ENCODE data around the gene SLC22A17.
A peak's percentile ranks its signal among the peaks of the same experiment; 100 is the strongest.

Gene SLC22A17

GRCh38 chr14:23381871-23382270 lies 29.2 kb upstream of the SLC22A17 start:
- DNase-seq (ENCODE audit: low read depth in 2 of 2) = no peak

- DNase-seq (ENCODE audit: low read depth in 2 of 2) = no peak
These were observed 28.3 kb upstream of the SLC22A17 start for GRCh38 chr14:23380976-23381375.

- DNase-seq (ENCODE audit: low read depth in 2 of 2) = no peak
These were observed 27.7 kb upstream of the SLC22A17 start for GRCh38 chr14:23380197-23380914.

DNA sequence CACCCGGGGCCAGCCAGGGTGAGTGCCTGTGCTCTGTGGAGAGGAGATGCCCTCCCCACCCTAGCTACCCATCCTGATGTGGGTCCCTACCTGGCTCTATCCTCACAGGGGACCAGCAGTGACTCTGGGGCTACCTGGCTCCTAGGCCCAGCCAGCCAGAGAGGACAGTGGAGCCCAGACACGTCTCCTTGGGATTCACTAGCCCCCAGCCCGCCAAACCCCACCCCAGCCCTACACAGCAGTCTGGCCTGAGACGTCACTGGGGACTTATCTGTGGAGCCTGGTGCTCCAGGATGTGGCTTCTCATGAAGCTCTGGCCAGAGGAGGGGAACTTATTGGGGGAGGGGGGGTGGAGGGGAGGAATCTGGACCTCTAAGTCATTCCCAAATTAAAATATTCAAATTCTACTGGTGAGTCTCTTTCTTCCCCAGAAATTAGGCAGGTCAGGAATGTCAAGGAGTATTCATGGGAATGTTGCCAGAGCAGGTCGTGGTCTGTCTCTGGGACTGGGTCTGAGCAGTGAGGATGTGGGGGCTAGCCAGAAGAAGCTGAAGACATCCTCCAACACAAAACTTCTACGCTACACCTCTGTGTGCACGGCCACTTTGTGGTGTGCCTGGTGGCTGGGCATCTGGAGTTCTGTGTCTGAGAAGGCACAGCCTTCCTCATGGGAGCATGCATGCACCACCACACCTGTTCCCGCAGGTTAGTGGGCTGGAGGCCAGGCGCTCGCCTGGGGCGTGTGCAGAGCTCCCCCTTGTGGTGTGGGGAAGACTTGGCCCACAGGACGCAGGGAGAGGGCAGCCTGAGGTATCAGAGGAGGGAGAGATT lies 26.9 kb upstream of the SLC22A17 start:
- peak; percentile 11 to 37 for DNase-seq (ENCODE audit: low read depth in 2 of 2)

DNA sequence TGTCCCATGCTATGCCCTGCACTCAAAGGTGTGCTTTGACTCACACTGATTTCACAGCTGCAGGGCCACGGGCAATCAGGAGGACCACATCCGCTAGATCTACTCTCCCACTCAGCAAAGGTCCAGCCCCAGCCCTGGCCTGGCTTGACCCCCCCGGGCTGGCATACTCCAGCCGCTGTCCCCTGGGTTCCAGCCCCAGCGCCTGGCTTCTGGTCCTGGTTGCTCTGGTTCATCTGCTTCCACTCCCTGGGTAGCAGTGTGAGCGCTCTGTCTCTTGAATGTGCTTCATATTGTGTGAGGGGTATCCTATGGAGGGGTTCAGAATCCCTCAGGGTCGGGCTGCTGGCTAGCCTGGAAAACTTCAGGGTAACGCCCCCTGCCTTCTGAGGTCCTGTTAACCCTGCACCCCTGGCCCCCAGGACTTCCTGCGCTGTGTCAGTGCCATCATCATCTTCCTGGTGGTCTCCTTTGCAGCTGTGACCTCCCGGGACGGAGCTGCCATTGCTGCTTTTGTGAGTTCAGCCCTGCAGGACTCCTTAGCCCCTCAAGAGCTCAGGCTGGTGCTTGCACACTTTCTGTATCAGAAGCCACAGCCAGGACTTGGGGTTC lies 26.0 kb upstream of the SLC22A17 start:
- no peak for DNase-seq (ENCODE audit: low read depth in 2 of 2)

DNA sequence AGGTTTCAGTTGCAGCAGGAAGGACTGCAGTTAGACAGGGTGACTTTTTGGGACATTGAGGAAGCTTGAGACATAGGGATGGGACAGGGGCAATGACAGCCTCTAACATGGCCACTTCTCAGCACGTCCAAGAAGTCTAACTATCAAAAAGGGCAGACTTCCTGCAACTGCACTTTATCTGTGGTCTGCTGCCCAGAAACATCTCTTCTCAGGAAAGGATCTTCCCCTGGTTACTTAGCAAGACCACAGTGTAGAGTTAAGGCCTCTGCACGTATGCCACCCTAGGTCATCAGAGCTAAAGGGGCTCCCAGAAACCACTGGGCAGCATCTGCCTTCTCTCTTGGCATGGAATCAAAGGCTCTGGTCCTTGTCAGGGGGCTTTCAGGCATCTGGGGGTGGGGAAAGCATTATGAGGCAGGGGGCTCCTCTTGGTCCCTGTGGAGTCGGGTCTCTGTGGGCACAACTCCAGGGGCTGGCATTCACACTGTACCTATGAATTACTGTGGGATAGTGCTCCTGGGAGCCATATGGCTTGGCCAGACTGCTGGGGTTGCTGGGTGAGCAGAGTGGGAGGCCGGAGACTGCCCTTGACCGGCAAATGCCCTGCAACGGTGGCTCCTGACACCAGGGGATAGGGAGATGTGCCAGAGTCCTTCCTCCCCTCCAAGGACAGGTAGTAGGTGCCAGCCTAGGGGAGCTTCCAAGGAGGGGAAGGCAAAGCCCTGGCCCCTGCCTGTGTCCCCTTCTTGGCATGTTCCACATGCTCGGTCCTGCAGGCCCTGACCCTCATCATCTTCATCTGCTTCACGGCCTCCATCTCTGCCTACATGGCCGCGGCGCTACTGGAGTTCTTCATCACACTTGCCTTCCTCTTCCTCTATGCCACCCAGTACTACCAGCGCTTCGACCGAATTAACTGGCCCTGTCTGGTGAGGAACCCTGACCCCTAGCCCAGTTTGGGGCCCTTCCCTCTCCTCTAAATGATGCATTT lies 25.2 kb upstream of the SLC22A17 start:
- no peak for DNase-seq (ENCODE audit: low read depth in 2 of 2)

DNA sequence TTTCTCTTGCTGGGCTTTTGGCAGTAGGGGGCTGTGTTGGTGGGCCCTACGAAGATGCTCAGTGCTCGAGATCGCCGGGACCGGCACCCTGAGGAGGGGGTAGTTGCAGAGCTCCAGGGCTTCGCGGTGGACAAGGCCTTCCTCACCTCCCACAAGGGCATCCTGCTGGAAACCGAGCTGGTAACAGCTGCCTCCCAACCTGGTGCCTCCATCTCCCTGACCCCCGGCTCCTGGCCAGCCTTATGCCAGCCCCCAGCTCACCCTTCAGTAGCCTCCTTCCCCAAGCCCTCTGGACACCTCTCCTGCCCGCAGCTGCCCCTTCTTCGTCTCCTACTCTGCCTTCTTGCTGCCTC lies 24.5 kb upstream of the SLC22A17 start:
- no peak for DNase-seq (ENCODE audit: low read depth in 2 of 2)

- no peak for DNase-seq (ENCODE audit: low read depth in 2 of 2)
These were observed 24.0 kb upstream of the SLC22A17 start, which contains the start of gene CMTM5 for GRCh38 chr14:23376482-23377197. TSS of gene CMTM5 (plus strand) at chr14:23377046. CDS start at chr14:23377252, 206 bp downstream.

DNA sequence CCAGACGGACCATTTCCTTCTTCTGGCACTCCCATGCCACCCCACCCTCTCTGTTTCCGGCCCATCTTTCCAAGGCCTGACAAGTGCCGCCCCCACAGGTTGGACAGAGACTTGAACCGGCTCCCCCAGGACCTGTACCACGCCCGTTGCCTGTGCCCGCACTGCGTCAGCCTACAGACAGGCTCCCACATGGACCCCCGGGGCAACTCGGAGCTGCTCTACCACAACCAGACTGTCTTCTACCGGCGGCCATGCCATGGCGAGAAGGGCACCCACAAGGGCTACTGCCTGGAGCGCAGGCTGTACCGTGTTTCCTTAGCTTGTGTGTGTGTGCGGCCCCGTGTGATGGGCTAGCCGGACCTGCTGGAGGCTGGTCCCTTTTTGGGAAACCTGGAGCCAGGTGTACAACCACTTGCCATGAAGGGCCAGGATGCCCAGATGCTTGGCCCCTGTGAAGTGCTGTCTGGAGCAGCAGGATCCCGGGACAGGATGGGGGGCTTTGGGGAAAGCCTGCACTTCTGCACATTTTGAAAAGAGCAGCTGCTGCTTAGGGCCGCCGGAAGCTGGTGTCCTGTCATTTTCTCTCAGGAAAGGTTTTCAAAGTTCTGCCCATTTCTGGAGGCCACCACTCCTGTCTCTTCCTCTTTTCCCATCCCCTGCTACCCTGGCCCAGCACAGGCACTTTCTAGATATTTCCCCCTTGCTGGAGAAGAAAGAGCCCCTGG lies 23.0 kb upstream of the SLC22A17 start:
- DNase-seq (ENCODE audit: low read depth in 2 of 2) = no peak

GRCh38 chr14:23373041-23373440 lies 20.4 kb upstream of the SLC22A17 start:
- DNase-seq (ENCODE audit: low read depth in 2 of 2) = no peak

DNA sequence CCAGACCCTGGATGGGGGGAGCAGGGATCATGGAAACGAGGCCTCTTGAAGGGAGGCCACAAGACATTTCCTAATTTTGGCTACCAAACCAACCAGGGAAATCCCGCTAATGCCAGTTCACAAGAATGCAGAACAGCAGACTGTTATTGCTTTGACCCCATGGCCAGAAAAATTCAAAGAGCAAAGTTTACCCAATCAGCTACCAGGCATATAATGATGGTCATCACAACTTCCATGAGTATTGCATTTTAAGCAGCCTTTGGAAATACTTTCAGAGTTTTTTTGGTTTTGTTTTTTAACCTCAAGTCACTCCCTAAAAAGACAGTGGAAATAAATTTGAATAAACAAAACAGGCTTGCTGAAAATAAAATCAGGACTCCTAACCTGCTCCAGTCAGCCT lies 19.8 kb upstream of the SLC22A17 start, which contains the start of gene IL25:
IL25 (plus strand) TSS at position 301 of the 400 bp plus-strand sequence.
- DNase-seq (ENCODE audit: low read depth in 2 of 2) = no peak

- no peak for DNase-seq (ENCODE audit: low read depth in 2 of 2)
These were observed 19.2 kb upstream of the SLC22A17 start for GRCh38 chr14:23371865-23372264.

DNA sequence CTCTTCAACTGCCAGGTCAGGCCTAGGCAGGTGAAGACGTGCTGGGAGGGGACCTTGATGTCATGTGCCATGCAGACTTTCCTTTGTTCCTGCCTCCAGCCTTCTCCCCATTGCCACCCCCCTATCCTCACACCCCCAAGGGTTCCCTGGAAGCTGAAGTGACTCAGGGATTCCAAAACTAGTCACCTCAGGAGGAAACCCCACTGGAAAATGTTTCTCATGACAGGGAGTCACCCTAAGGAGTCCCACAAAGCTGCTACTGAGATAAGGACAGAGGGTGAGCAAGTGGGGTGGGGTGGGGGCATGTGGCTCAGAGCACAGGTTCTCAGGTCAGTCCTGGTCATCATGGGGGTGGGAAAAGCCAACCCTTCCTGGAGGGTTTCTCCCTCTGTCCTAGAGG lies 17.5 kb upstream of the SLC22A17 start:
- no peak for DNase-seq (ENCODE audit: low read depth in 2 of 2)

DNA sequence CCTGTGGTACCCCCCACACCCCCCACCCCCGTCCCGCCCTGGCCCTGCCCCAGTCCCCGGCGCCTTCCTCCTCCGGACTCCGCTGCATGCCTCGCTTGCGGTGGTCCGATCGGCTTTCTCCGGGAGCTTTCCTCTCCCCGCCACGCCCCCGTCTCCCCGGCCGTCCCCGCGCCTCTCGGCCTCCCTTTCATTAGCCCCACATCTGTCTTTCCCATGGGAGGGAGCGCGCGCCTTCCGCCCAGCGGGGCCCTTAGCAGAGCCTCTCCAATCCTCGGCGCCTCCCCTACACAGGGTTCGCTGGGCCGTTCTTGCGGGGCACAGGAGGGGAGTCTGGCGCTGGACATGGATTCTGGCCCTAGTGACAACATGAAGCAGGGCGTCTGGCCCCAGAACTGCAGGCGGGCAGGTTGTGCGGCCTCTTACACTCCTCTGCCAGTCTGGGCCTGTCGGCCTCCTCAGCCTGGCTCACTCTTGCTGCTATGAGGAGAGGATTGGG lies 13.8 kb upstream of the SLC22A17 start:
- no peak for DNase-seq (ENCODE audit: low read depth in 2 of 2)

DNA sequence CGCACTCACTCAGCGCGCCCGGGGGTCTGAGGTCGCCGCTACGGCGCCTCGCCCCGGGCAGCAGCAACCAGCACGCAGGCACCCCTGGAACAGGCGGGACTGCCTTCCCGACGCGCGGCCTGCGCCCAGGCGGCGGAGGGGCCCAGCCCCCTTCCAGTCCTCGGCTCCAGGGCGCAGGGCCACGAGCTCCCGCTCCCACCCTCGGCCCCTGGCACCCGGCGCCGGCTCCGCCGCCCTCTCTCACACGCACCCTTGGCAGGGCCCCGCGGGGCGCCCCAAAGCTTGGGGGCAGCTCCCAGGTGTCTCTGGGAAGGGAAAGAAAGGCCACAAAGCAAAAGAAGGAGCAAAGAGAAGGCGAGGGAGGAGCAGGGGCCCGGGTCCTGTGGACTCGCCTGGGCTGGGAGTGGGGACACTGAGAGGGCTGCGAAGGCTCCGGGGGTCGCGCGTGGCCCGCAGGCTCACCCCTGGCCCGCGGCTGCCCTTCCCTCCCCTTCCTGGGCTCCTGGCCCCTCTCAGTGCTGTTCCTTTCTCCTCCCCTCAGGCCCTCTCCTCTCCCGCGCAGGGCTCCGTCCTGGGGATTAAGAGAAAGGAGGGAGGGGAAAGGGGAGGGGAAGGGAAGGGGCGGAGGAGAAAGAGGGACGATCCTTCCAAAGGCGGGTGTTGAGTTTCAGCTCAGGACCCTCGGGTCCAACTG lies 13.2 kb upstream of the SLC22A17 start:
- DNase-seq (ENCODE audit: low read depth in 2 of 2) = no peak

DNA sequence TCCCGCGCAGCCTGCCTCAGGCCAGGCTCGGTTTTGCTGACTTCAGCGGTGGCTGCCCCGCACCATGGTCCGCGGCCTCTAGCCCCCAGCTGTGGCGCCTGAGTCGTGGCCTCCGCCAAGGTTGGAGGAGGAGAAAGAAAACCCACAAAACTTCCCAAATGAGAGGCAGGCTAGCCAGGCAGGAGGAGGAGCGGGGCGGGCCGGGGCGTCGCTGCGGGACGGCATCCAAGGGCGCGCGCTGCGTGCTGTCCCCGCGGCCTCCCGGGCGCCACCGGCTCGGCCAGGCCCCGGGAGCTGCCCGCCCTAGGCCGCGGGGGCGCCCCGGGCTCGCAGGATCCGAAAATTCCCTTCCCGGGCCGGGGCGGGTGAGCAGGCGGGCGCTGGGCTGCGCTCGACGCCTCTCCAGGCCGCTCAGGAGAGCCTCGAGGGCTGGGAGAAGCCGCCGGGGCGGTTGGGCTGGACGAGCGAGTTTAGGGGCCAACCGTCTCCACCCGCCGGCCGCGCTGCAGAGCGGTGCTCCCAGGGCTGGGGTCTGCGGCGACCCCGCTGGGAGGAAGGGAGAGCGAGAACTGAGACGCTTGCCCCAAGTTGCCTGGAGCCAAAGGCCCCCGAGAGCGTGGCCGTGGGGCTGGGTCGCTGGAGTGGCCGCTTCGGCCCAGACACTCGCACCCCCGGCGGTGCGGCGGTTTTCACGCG lies 12.5 kb upstream of the SLC22A17 start, which contains the start of gene EFS:
EFS (minus strand) TSS at position 137 of the 696 bp plus-strand sequence. CDS start 147 bp downstream, outside the sequence.
- DNase-seq (ENCODE audit: low read depth in 2 of 2) = no peak

DNA sequence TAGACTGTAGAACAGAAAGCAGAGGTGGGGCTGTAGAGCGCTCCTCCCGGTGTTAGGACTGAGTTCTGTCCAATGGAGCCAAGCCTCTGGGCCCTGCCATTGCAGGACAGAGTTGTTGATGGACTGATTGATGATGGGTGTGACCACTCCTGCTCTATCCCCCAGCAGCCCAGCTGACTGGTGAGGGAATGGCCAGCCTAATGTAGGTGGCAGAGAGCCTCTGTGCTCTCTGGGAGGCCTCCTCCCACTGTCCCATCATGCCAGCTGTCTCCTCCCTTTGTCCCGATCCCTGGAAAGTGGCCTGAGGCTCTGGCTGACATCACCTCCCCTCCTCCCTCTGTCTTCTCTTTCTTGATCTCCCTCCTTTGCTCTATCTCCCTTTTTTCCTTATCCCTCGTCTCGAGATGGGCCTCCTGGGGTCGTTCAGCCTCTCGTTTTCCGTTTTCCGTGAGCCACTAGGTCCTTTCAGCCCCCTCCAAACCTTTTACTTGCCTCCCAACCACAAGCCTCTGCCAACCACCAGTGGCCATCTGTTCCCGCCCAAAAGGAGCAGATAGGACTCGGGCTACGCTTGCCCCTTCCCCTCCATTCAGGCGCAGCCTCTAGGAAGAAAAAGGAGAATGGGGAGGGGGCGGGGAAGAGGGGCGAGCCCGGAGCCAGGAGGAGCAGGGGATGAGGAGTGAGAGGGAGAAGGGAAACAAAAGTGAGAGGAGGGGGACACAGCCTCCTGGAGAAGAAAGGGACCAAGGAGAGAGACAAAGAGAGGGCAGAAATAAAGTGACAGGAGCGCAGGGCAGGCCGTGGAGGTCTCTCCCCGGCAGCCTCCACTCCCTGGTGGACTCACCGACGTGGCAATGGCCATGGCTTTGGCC lies 11.7 kb upstream of the SLC22A17 start:
- DNase-seq (ENCODE audit: low read depth in 2 of 2) = no peak

GRCh38 chr14:23362200-23362599 lies 9.5 kb upstream of the SLC22A17 start:
- no peak for DNase-seq (ENCODE audit: low read depth in 2 of 2)

Measured in stimulated activated CD8-positive, alpha-beta memory T cell treated with anti-CD3 and anti-CD28 coated beads, Interleukin-15, amount 100 ng/mL, for 48 hours (primary cell).